Measurements from ENCODE around the gene CMTM7. TPM values are rescaled to one million over a fixed set of nuclear protein-coding genes. Genes with fewer than 3 reads are reported as not detected.
"Not testable (repeated sequence)": the region's sequence is repeated elsewhere in the genome, so short reads cannot be mapped to it uniquely, and the experiment has no call there.

The CMTM7 gene
- total RNA-seq, 2 experiments from 2014 or later: 31.5 to 35.2 TPM

- not testable (repeated sequence) for H3K4me3 Mint-ChIP-seq; ATAC-seq (ENCODE audit: poor library complexity); H3K9me3 ChIP-seq (ENCODE audit: control insufficient read depth in 1 of 2, insufficient read depth in 1 of 2, low read length in 2 of 2); DNase-seq; H3K4me3 ChIP-seq (ENCODE audit: low read length); H3K27me3 Mint-ChIP-seq; H3K27ac Mint-ChIP-seq; H3K9me3 Mint-ChIP-seq; H3K27ac ChIP-seq (ENCODE audit: low read depth in 1 of 2, low read length in 2 of 2); H3K27me3 ChIP-seq (ENCODE audit: control insufficient read depth in 1 of 2, insufficient read depth in 2 of 2, low read length in 2 of 2)
- ChIA-PET POLR2A (interaction anchor here (1.4 to 2.2 kb wide), 6 partner anchors 11 to 95 kb away, joined by 5 to 18 read pairs (median 8); partner anchors contain the start of gene CMTM7), CTCF (interaction anchor here (1.4 to 3.8 kb wide), 7 partner anchors 10 to 227 kb away, joined by 5 to 61 read pairs (median 22); no protein-coding TSS in a partner anchor)
- H3K4me1 ChIP-seq (ENCODE audit: insufficient read depth, low read length): peaks cover 42% of the 10 kb centered on the region
- Mint-ChIP-seq H3K36me3 (ENCODE audit: low read depth) (peaks cover 14% of the 10 kb centered on the region), H3K4me1 (ENCODE audit: low read depth) (peaks cover 51% of the 10 kb centered on the region)
- H3K36me3 ChIP-seq (ENCODE audit: insufficient read depth, low read length): peaks cover 16% of the 10 kb centered on the region
- intact Hi-C loops (cut with DNase I, micrococcal nuclease): loop anchor here (1.0 to 5.0 kb wide), 5 partner anchors 9 to 290 kb away; no protein-coding TSS in a partner anchor
Observed at GRCh38 chr3:32466808-32467207, 75.2 kb downstream of the CMTM7 start.

GRCh38 chr3:32467333-32468070 lies 75.8 kb downstream of the CMTM7 start:
- peak; percentile 99 for TF ChIP-seq CTCF (IDR thresholded peaks at IDR 0.05)
- peaks cover 37% of the 10 kb centered on the region for H3K4me1 ChIP-seq (ENCODE audit: insufficient read depth, low read length)
- H3K9me3 ChIP-seq (ENCODE audit: control insufficient read depth in 1 of 2, insufficient read depth in 1 of 2, low read length in 2 of 2): no peaks in the 10 kb centered on the region
- intact Hi-C loops (cut with DNase I, micrococcal nuclease): loop anchor here (1.0 to 5.0 kb wide), 7 partner anchors 9 to 290 kb away; no protein-coding TSS in a partner anchor
- peak; percentile 44 to 90 (median 72) for DNase-seq
- ATAC-seq (ENCODE audit: poor library complexity): peak; percentile 84
- no peaks in the 10 kb centered on the region for H3K27me3 ChIP-seq (ENCODE audit: control insufficient read depth in 1 of 2, insufficient read depth in 2 of 2, low read length in 2 of 2)
- H3K4me3 ChIP-seq (ENCODE audit: low read length): peak overlapping the region; percentile 58
- Mint-ChIP-seq H3K4me1 (ENCODE audit: low read depth) (peaks cover 55% of the 10 kb centered on the region), H3K4me3 (peak overlapping the region; percentile 54), H3K27me3 (no peaks in the 10 kb centered on the region), H3K27ac (no peak overlapping the region), H3K36me3 (ENCODE audit: low read depth) (peaks cover 17% of the 10 kb centered on the region), H3K9me3 (no peaks in the 10 kb centered on the region)
- peaks cover 17% of the 10 kb centered on the region for H3K36me3 ChIP-seq (ENCODE audit: insufficient read depth, low read length)
- H3K27ac ChIP-seq (ENCODE audit: low read depth in 1 of 2, low read length in 2 of 2): peak overlapping the region; percentile 18 to 53
- ChIA-PET POLR2A (interaction anchor here (0.7 to 2.2 kb wide), 11 partner anchors 8 to 290 kb away, joined by 3 to 18 read pairs (median 5); partner anchors contain the start of gene CMTM7), CTCF (interaction anchor here (0.6 to 3.8 kb wide), 43 partner anchors 11 to 934 kb away, joined by 3 to 61 read pairs (median 5); partner anchors contain the start of gene CMTM7)

- H3K4me3 ChIP-seq (ENCODE audit: low read length): no peak overlapping the region
- no peaks in the 10 kb centered on the region for H3K9me3 Mint-ChIP-seq
- H3K4me1 Mint-ChIP-seq (ENCODE audit: low read depth): peaks cover 64% of the 10 kb centered on the region
- ATAC-seq (ENCODE audit: poor library complexity): peak; percentile 20
- no peaks in the 10 kb centered on the region for H3K27me3 Mint-ChIP-seq
- DNase-seq: no peak
- intact Hi-C loops (cut with DNase I, micrococcal nuclease): loop anchor here (2.0 to 5.0 kb wide), 5 partner anchors 37 to 292 kb away; no protein-coding TSS in a partner anchor
- H3K9me3 ChIP-seq (ENCODE audit: control insufficient read depth in 1 of 2, insufficient read depth in 1 of 2, low read length in 2 of 2): no peaks in the 10 kb centered on the region
- ChIA-PET CTCF (interaction anchor here (0.6 to 3.8 kb wide), 9 partner anchors 9 to 173 kb away, joined by 3 to 61 read pairs (median 3); no protein-coding TSS in a partner anchor), POLR2A (interaction anchor here (0.9 to 2.4 kb wide), 9 partner anchors 11 to 103 kb away, joined by 3 to 12 read pairs (median 4); no protein-coding TSS in a partner anchor)
- H3K36me3 Mint-ChIP-seq (ENCODE audit: low read depth): peaks cover 22% of the 10 kb centered on the region
- peak overlapping the region; percentile 30 for H3K4me3 Mint-ChIP-seq
- no peak overlapping the region for H3K27ac ChIP-seq (ENCODE audit: low read depth in 1 of 2, low read length in 2 of 2)
- no peak for TF ChIP-seq CTCF (IDR thresholded peaks at IDR 0.05)
- H3K27me3 ChIP-seq (ENCODE audit: control insufficient read depth in 1 of 2, insufficient read depth in 2 of 2, low read length in 2 of 2): no peaks in the 10 kb centered on the region
- H3K27ac Mint-ChIP-seq: peak overlapping the region; percentile 90
- peaks cover 25% of the 10 kb centered on the region for H3K36me3 ChIP-seq (ENCODE audit: insufficient read depth, low read length)
- H3K4me1 ChIP-seq (ENCODE audit: insufficient read depth, low read length): peaks cover 25% of the 10 kb centered on the region
Observed at GRCh38 chr3:32469151-32469874, 77.7 kb downstream of the CMTM7 start.

Data from CD4-positive, alpha-beta T cell (primary cell).